Measurements from ENCODE around the gene NPFF. TPM values are rescaled to one million over a fixed set of nuclear protein-coding genes. Genes with fewer than 3 reads are reported as not detected.
"Not testable (repeated sequence)": the region's sequence is repeated elsewhere in the genome, so short reads cannot be mapped to it uniquely, and the experiment has no call there.

Gene NPFF
- polyA plus RNA-seq, 2 of the 4 experiments (the other 2 are of a cell fraction) = 0.17 TPM; not detected in 1

GRCh38 chr12:53550595-53550994, 43.3 kb upstream of the NPFF start:
- no peak for TF ChIP-seq TFCP2L1 (CRISPR knock-in tag; IDR thresholded peaks at IDR 0.05)
- no peak for DNase-seq (ENCODE audit: low read depth in 1 of 2, low spot score in 1 of 2)
- ChIA-PET POLR2A (no interaction called here), CTCF (interaction anchor here (0.6 to 2.1 kb wide), 3 partner anchors 109 to 125 kb away, joined by 3 to 12 read pairs (median 3); partner anchors contain the start of gene ATP5MC2)
- Histone ChIP-seq H3K4me3 (no peak overlapping the region), H3K27ac (no peak overlapping the region), H3K9me3 (no peaks in the 10 kb centered on the region), H3K4me2 (no peak overlapping the region), H3K4me1 (0 out of 3 replicates have a peak, but pooled peaks cover 2% of the 10 kb centered on the region)
- no peak for FAIRE-seq
- 68% methylated on average over 1 of the region's 1 CpG for WGBS (ENCODE audit: missing lambda C conversion rate)
- no peak for ATAC-seq

GRCh38 chr12:53550131-53550530, 42.8 kb upstream of the NPFF start:
- 92% methylated on average over 8 of the region's 8 CpGs for WGBS (ENCODE audit: missing lambda C conversion rate)
- H3K9me3 ChIP-seq; H3K27ac ChIP-seq; FAIRE-seq; H3K4me1 ChIP-seq; ATAC-seq; DNase-seq (ENCODE audit: low read depth in 1 of 2, low spot score in 1 of 2); H3K4me3 ChIP-seq; H3K4me2 ChIP-seq; POLR2A ChIA-PET: not testable (repeated sequence)
- peak; percentile 49 for TF ChIP-seq ZC3H11A (IDR thresholded peaks at IDR 0.05)
- CTCF ChIA-PET = interaction anchor here (1.1 to 2.1 kb wide), 2 partner anchors 109 to 126 kb away, joined by 3 to 12 read pairs; partner anchors contain the start of gene ATP5MC2

- peaks cover 20% of the 10 kb centered on the region; the same call in 2 of the 3 replicates for H3K4me1 ChIP-seq
- WGBS (ENCODE audit: missing lambda C conversion rate) = 93% methylated on average over 6 of the region's 6 CpGs
- ChIA-PET CTCF (interaction anchor here (0.8 to 7.5 kb wide), 7 partner anchors 8 to 198 kb away, joined by 3 to 148 read pairs (median 3); partner anchors contain the start of gene ATP5MC2), POLR2A (interaction anchor here (0.7 kb wide), 1 partner anchor 78 kb away, joined by 4 read pairs; the partner anchor contains the start of gene ATF7)
- H3K27ac ChIP-seq; H3K4me2 ChIP-seq; FAIRE-seq; DNase-seq (ENCODE audit: low read depth in 1 of 2, low spot score in 1 of 2); H3K9me3 ChIP-seq; ATAC-seq; H3K4me3 ChIP-seq: not testable (repeated sequence)
These were observed 41.1 kb upstream of the NPFF start for GRCh38 chr12:53548354-53548753.

- no peak for FAIRE-seq
- no peak for TF ChIP-seq POLR2A (IDR thresholded peaks at IDR 0.05; ENCODE audit: low read length)
- no peak for TF ChIP-seq RFX5 (IDR thresholded peaks at IDR 0.05)
- TF ChIP-seq ELK1 (IDR thresholded peaks at IDR 0.05; ENCODE audit: low read depth, low read length) = no peak
- TF ChIP-seq CTCF (IDR thresholded peaks at IDR 0.05) = peak; percentile 93
- peak; percentile 92 to 94 for TF ChIP-seq RAD21 (conservative IDR thresholded peaks at IDR 0.05 in 1 of 2, IDR thresholded peaks at IDR 0.05 in 1 of 2)
- TF ChIP-seq SMC3 (IDR thresholded peaks at IDR 0.05) = peak; percentile 95
- TF ChIP-seq HMGXB4 (CRISPR knock-in tag; IDR thresholded peaks at IDR 0.05; ENCODE audit: borderline replicate concordance) = no peak
- no peak for TF ChIP-seq REST (IDR thresholded peaks at IDR 0.05)
- no peak for TF ChIP-seq CHD2 (IDR thresholded peaks at IDR 0.05; ENCODE audit: low read length, partially characterized antibody)
- WGBS (ENCODE audit: missing lambda C conversion rate) = 26% methylated on average over 5 of the region's 5 CpGs
- ATAC-seq = peak; percentile 97 to 99
- POLR2A ChIA-PET = interaction anchor here (0.6 to 4.2 kb wide), 5 partner anchors 83 to 136 kb away, joined by 3 to 43 read pairs (median 5); partner anchors contain the start of genes ATF7 and ATP5MC2
- Histone ChIP-seq H3K4me2 (peak overlapping the region; percentile 44; the same call in 2 of the 3 replicates), H3K27ac (peak overlapping the region; percentile 45 to 53), H3K4me3 (no peak overlapping the region), H3K4me1 (peaks cover 23% of the 10 kb centered on the region), H3K9me3 (no peaks in the 10 kb centered on the region)
- CTCF ChIA-PET = interaction anchor here (0.6 to 7.5 kb wide), 55 partner anchors 9 to 614 kb away, joined by 3 to 148 read pairs (median 5); partner anchors contain the start of genes ATF7, ATP5MC2 and CISTR
- DNase-seq (ENCODE audit: low read depth in 1 of 2, low spot score in 1 of 2) = peak; percentile 74 to 81
These were observed 36.3 kb upstream of the NPFF start for GRCh38 chr12:53543539-53543938.

All from A549 (cell line).